Activated CD8-positive, alpha-beta T cell treated with anti-CD3 and anti-CD28 coated beads for 36 hours (primary cell): ENCODE results near the gene CFAP97D2. TPM values are rescaled to one million over a fixed set of nuclear protein-coding genes. Genes with fewer than 3 reads are reported as not detected.
A peak's percentile ranks its signal among the peaks of the same experiment; 100 is the strongest.

Experiments used
- ATAC-seq: fragments of 200-7000 bp; cut with Tn5 transposase; one replicate; pipeline ENCODE4 v1.10.0; 2021; ENCODE audit warnings: mild to moderate bottlenecking, moderate library complexity
- CTCF ChIA-PET: fragments of 350-600 bp; sonication (Branson Sonifier 250); formaldehyde crosslinking; loops from one replicate; lab custom pipeline; 2021; ENCODE audit warnings: antibody characterized with exemption; lab: Charles Lee
- POLR2A ChIA-PET: fragments of 350-600 bp; sonication (Branson Sonifier 250); formaldehyde crosslinking; loops from one replicate; lab custom pipeline; 2021; ENCODE audit warnings: antibody characterized with exemption; lab: Charles Lee
- DNase-seq: peaks from one replicate; pipeline ENCODE4 v3.0.0-alpha.2; 2020
- H3K27ac Mint-ChIP-seq: one replicate; pipeline ENCODE4 v1.8.0; 2021; ENCODE audit warnings: mild to moderate bottlenecking, mixed read lengths
- H3K27me3 Mint-ChIP-seq: one replicate; pipeline ENCODE4 v1.8.0; 2021; ENCODE audit warnings: mixed read lengths
- H3K36me3 Mint-ChIP-seq: one replicate; pipeline ENCODE4 v1.8.0; 2021; ENCODE audit warnings: low read depth, mixed read lengths
- H3K4me1 Mint-ChIP-seq: one replicate; pipeline ENCODE4 v1.8.0; 2021; ENCODE audit warnings: low read depth, mixed read lengths
- H3K4me3 Mint-ChIP-seq: one replicate; pipeline ENCODE4 v1.8.0; 2021; ENCODE audit warnings: mild to moderate bottlenecking, moderate library complexity, mixed read lengths
- H3K9me3 Mint-ChIP-seq: one replicate; pipeline ENCODE4 v1.8.0; 2021; ENCODE audit warnings: mixed read lengths
- intact Hi-C: fragments of 100-400 bp; cut with micrococcal nuclease; formaldehyde crosslinking; loops from one replicate; pipeline ENCODE4 v1.10.0; 2022
- total RNA-seq, 2 experiments: library from RNA; stranded (reverse); gene quantifications; one replicate each; pipeline ENCODE4 v1.2.3, GENCODE V29; 2021
- TF ChIP-seq, protein P1 (sequence below): fragments of 200-600 bp; IDR thresholded peaks from one replicate; pipeline ENCODE4 v1.8.0; 2022; ENCODE audit warnings: antibody characterized with exemption, mild to moderate bottlenecking

The CFAP97D2 gene
- total RNA-seq, 2 experiments from 2014 or later: not detected

DNA sequence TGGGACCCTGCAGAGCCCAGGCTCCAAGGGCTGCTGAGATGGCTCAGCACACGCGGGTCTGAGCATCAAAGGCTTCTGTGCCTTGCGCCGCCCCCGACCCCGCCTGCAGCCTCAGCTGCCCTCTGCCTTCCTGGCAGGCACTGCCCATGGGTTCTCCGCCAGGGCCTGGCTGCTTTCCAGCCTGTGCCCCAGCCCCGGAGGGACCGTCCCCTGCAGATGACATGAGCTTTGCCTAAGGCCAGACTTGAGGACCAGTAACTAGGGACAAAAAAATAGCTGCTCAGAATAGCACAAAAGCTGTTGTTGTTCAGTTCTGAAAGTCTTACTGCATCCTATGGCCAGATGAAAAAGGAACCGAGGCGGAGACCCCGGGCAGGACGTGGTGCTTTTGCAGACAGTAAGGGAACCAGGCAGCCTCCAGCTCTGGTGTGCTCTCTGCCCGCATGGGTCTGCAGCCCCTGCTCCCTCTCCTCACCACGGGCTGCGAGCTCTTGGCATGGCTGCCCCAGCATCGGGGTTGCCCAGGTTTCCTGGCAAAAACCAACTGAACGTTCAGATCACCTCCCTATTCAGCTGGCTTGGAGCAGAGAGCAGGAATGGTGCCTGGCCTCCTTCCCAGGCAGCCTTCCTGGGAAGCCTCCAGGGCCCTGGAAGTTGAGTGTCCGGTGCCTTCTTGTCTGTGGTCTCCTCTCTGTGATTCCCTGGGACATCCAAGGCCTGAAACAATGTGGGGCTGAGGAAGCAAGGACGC lies 12.5 kb upstream of the CFAP97D2 start:
- ChIA-PET CTCF (interaction anchor here (2.3 kb wide), 1 partner anchor 60 kb away, joined by 8 read pairs; no protein-coding TSS in a partner anchor), POLR2A (interaction anchor here (1.2 kb wide), 1 partner anchor 16 kb away, joined by 5 read pairs; no protein-coding TSS in a partner anchor)
- intact Hi-C loops: no loop called here
- Mint-ChIP-seq H3K27ac (peak overlapping the region; percentile 50), H3K4me1 (peaks cover 44% of the 10 kb centered on the region), H3K27me3 (no peaks in the 10 kb centered on the region), H3K9me3 (peaks cover 5% of the 10 kb centered on the region), H3K4me3 (no peak overlapping the region), H3K36me3 (peaks cover under 1% of the 10 kb centered on the region)
- TF ChIP-seq, protein P1, sequence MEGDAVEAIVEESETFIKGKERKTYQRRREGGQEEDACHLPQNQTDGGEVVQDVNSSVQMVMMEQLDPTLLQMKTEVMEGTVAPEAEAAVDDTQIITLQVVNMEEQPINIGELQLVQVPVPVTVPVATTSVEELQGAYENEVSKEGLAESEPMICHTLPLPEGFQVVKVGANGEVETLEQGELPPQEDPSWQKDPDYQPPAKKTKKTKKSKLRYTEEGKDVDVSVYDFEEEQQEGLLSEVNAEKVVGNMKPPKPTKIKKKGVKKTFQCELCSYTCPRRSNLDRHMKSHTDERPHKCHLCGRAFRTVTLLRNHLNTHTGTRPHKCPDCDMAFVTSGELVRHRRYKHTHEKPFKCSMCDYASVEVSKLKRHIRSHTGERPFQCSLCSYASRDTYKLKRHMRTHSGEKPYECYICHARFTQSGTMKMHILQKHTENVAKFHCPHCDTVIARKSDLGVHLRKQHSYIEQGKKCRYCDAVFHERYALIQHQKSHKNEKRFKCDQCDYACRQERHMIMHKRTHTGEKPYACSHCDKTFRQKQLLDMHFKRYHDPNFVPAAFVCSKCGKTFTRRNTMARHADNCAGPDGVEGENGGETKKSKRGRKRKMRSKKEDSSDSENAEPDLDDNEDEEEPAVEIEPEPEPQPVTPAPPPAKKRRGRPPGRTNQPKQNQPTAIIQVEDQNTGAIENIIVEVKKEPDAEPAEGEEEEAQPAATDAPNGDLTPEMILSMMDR: no peak
- DNase-seq: no peak
- ATAC-seq: peak; percentile 61

DNA sequence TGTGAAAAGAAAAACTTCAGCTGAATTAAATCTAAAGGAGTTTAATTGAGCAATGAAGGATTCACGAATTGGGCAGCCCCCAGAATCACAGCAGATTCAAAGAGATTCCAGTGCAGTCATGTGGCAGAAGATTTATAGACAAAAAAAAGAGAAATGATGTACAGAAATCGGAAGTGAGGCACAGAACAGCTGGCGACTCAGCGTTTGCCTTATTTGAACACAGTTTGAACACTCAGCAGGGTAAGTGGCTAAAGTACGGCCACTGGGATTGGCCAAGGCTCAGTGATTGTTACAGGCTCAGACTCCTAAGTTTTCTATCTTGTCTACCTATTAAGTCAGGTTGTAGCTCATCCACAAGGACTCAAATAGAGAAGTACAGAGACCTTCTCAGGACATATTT lies 11.6 kb upstream of the CFAP97D2 start:
- peak; percentile 63 for ATAC-seq
- H3K27ac Mint-ChIP-seq: no peak overlapping the region

DNA sequence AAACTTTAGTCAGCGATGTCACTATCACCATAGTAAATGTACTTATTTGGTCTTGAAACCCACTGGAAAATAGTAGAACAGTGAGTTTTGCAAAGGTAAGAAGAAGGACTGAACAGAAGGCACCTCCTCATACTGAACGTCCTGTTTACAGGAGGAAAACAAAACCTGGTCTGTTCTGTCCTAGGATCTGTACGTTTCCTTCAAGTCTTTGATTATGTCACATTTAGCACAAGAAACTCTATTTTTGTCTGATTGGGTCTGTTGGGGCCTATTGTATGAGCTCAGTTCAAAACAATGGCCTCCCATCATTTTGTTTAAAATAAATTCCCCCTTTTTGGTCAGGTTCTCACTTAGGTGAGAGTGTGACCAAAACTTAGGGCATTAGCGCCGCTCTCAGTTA lies 11.2 kb upstream of the CFAP97D2 start:
- no peak overlapping the region for H3K27ac Mint-ChIP-seq
- no peaks in the 10 kb centered on the region for H3K27me3 Mint-ChIP-seq
- ChIA-PET CTCF (interaction anchor here (2.3 kb wide), 1 partner anchor 58 kb away, joined by 8 read pairs; no protein-coding TSS in a partner anchor), POLR2A (interaction anchor here (0.6 kb wide), 1 partner anchor 20 kb away, joined by 3 read pairs; no protein-coding TSS in a partner anchor)
- no peak overlapping the region for H3K4me3 Mint-ChIP-seq
- DNase-seq (no peak), ATAC-seq (no peak)
- H3K36me3 Mint-ChIP-seq: peaks cover 1% of the 10 kb centered on the region
- intact Hi-C loops: no loop called here
- TF ChIP-seq, protein P1: no peak
- peaks cover 32% of the 10 kb centered on the region for H3K4me1 Mint-ChIP-seq
- peaks cover 8% of the 10 kb centered on the region for H3K9me3 Mint-ChIP-seq

More for the DNA sequence above, 11.6 kb upstream of the CFAP97D2 start:
- Mint-ChIP-seq H3K27me3 (no peaks in the 10 kb centered on the region), H3K9me3 (peaks cover 7% of the 10 kb centered on the region), H3K4me3 (no peak overlapping the region), H3K36me3 (no peaks in the 10 kb centered on the region), H3K4me1 (peaks cover 35% of the 10 kb centered on the region)
- ChIA-PET CTCF (interaction anchor here (2.3 kb wide), 1 partner anchor 59 kb away, joined by 8 read pairs; no protein-coding TSS in a partner anchor), POLR2A (no interaction called here)
- intact Hi-C loops: no loop called here
- TF ChIP-seq, protein P1: no peak
- no peak for DNase-seq

DNA sequence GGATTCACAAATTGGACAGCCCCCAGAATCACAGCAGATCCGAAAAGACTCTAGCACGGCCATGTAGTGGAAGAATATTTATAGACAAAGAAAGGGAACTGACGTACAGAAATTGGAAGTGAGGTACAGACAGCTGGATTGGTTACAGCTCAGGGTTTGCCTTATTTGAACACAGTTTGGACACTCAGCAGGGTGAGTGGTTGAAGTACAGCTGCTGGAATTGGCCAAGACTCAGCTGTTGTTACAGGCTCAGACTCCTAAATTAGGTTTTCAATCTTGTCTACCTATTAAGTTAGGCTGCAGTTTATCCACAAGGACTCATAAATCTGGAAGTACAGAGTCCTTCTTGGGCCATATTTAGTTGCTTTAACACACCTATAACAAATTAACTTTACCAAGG lies 5.8 kb upstream of the CFAP97D2 start:
- no peak for ATAC-seq
- DNase-seq: no peak
- Mint-ChIP-seq H3K9me3 (peaks cover 15% of the 10 kb centered on the region), H3K27me3 (no peaks in the 10 kb centered on the region), H3K4me3 (no peak overlapping the region), H3K36me3 (peaks cover 4% of the 10 kb centered on the region), H3K27ac (no peak overlapping the region), H3K4me1 (peaks cover 18% of the 10 kb centered on the region)
- TF ChIP-seq, protein P1: no peak
- intact Hi-C loops: no loop called here
- POLR2A ChIA-PET: interaction anchor here (1.0 to 1.1 kb wide), 3 partner anchors 12 to 47 kb away, joined by 3 to 4 read pairs (median 3); no protein-coding TSS in a partner anchor
- CTCF ChIA-PET: interaction anchor here (1.2 kb wide), 1 partner anchor 18 kb away, joined by 3 read pairs; no protein-coding TSS in a partner anchor

DNA sequence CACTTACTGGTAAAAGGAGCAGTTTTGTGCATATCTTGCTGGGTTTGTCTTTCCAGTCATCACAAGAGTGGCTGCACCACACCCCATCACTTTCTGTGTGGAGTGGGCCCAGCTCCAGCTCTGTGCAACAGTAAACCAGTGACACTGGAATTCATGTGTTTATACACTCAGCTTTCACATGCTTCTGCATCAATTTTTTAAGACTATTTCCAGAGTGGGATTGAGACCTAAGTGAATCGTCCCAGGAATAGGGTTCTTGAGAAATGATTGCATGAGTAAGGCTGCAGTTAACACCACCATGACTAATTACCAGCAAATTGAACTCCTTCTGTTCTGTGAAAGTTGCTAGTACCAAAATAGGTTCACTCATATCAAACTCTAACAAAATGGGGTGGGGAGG lies 5.3 kb upstream of the CFAP97D2 start:
- H3K4me3 Mint-ChIP-seq: no peak overlapping the region
- no peaks in the 10 kb centered on the region for H3K27me3 Mint-ChIP-seq
- H3K36me3 Mint-ChIP-seq: peaks cover 4% of the 10 kb centered on the region
- POLR2A ChIA-PET: interaction anchor here (1.0 to 1.1 kb wide), 3 partner anchors 12 to 47 kb away, joined by 3 to 4 read pairs (median 3); no protein-coding TSS in a partner anchor
- intact Hi-C loops: no loop called here
- CTCF ChIA-PET: interaction anchor here (1.2 kb wide), 1 partner anchor 18 kb away, joined by 3 read pairs; no protein-coding TSS in a partner anchor
- H3K27ac Mint-ChIP-seq: no peak overlapping the region
- H3K4me1 Mint-ChIP-seq: peaks cover 20% of the 10 kb centered on the region
- DNase-seq (no peak), ATAC-seq (no peak)
- TF ChIP-seq, protein P1: no peak
- H3K9me3 Mint-ChIP-seq: peaks cover 15% of the 10 kb centered on the region
